PC-9 (cell line): ENCODE results near the gene ZBTB8B. TPM values are rescaled to one million over a fixed set of nuclear protein-coding genes. Genes with fewer than 3 reads are reported as not detected.
"Not testable (repeated sequence)": the region's sequence is repeated elsewhere in the genome, so short reads cannot be mapped to it uniquely, and the experiment has no call there.

ENCODE experiments used
- BruUV-seq: library from RNA; stranded (reverse); fragments of 400-500 nt; replicated peaks from 2 replicates; lab custom pipeline; 2021; lab: Mats Ljungman, UMichigan
- CTCF ChIA-PET: fragments of 300-600 bp; sonication (Branson Sonifier 250); formaldehyde crosslinking; loops from one replicate; lab custom pipeline; 2022; ENCODE audit warnings: antibody characterized with exemption; lab: Charles Lee
- POLR2A ChIA-PET: fragments of 300-600 bp; sonication (Branson Sonifier 250); formaldehyde crosslinking; loops from one replicate; lab custom pipeline; 2022; ENCODE audit warnings: antibody characterized with exemption; ENCODE audit not compliant: unreplicated experiment; lab: Charles Lee
- DNase-seq, 2 experiments: peaks; one replicate each; pipeline versions ENCODE4 v3.0.0 to v3.0.0-alpha.2; 2015 to 2022; ENCODE audit warnings: mixed read lengths in 1 of 2
- H2AFZ ChIP-seq: fragments of 200-600 bp; sonication (generic); 2 replicates; pipeline ENCODE4 v1.8.1; 2017; ENCODE audit warnings: antibody characterized with exemption
- H3F3A ChIP-seq: fragments of 200-600 bp; sonication (generic); 2 replicates; pipeline ENCODE4 v1.8.1; 2017; ENCODE audit warnings: antibody characterized with exemption, mild to moderate bottlenecking, low read depth; ENCODE audit not compliant: insufficient read depth
- H3K27ac ChIP-seq: fragments of 200-600 bp; sonication (generic); 2 replicates; pipeline ENCODE4 v1.6.1; 2016; ENCODE audit warnings: mixed run types
- H3K27me3 ChIP-seq: fragments of 200-600 bp; sonication (generic); 2 replicates; pipeline ENCODE4 v1.6.1; 2016; ENCODE audit warnings: low read depth, mixed run types; ENCODE audit not compliant: insufficient read depth
- H3K36me3 ChIP-seq: fragments of 200-600 bp; sonication (generic); 2 replicates; pipeline ENCODE4 v1.6.1; 2016; ENCODE audit warnings: low read depth, mixed run types
- H3K4me1 ChIP-seq: fragments of 200-600 bp; sonication (generic); replicated peaks from 2 replicates; pipeline ENCODE4 v1.6.1; 2016; ENCODE audit warnings: mixed run types; ENCODE audit not compliant: insufficient read depth
- H3K4me2 ChIP-seq: fragments of 200-600 bp; sonication (generic); 2 replicates; pipeline ENCODE4 v1.6.1; 2017; ENCODE audit warnings: mixed run types
- H3K4me3 ChIP-seq: fragments of 200-600 bp; sonication (generic); 2 replicates; pipeline ENCODE4 v1.6.1; 2016; ENCODE audit warnings: mixed run types
- H3K79me2 ChIP-seq: fragments of 200-600 bp; sonication (generic); 2 replicates; pipeline ENCODE4 v1.6.1; 2017; ENCODE audit warnings: low read depth, mixed run types
- H3K9me2 ChIP-seq: fragments of 200-600 bp; sonication (generic); 2 replicates; pipeline ENCODE4 v1.8.1; 2017; ENCODE audit warnings: mild to moderate bottlenecking; ENCODE audit not compliant: insufficient read depth
- H3K9me3 ChIP-seq: fragments of 200-600 bp; sonication (generic); 2 replicates; pipeline ENCODE4 v1.8.1; 2016; ENCODE audit warnings: low read depth; ENCODE audit not compliant: insufficient read depth
- H4K20me1 ChIP-seq: fragments of 200-600 bp; sonication (generic); 2 replicates; pipeline ENCODE4 v1.8.1; 2017; ENCODE audit not compliant: insufficient read depth
- CTCF ChIP-seq: fragments of 200-600 bp; sonication (generic); conservative IDR thresholded peaks from 2 replicates; pipeline ENCODE4 v1.6.1; 2017; ENCODE audit warnings: mixed run types, antibody characterized with exemption, mild to moderate bottlenecking, moderate library complexity
- EZH2 ChIP-seq: fragments of 200-600 bp; sonication (generic); IDR thresholded peaks from 2 replicates; pipeline ENCODE4 v1.8.0; 2017; ENCODE audit warnings: antibody characterized with exemption, low read depth
- intact Hi-C: fragments of 100-400 bp; cut with micrococcal nuclease; formaldehyde crosslinking; loops from one replicate; pipeline ENCODE4 v1.10.0; 2022; ENCODE audit not compliant: unreplicated experiment
- total RNA-seq: library from RNA; stranded (reverse); gene quantifications from 2 replicates; pipeline ENCODE4 v1.2.3, GENCODE V29; 2021

Gene ZBTB8B
- total RNA-seq, 1 experiment from 2014 or later: 0.09 TPM

GRCh38 chr1:32471695-32472362 lies 7.0 kb downstream of the ZBTB8B start:
- Histone ChIP-seq H3K4me2 (no peak overlapping the region), H3K36me3 (no peaks in the 10 kb centered on the region), H3K9me3 (no peaks in the 10 kb centered on the region), H4K20me1 (no peaks in the 10 kb centered on the region), H2AFZ (no peak overlapping the region), H3K4me1 (no peaks in the 10 kb centered on the region), H3K9me2 (no peaks in the 10 kb centered on the region), H3K79me2 (no peaks in the 10 kb centered on the region), H3K27me3 (peaks cover 26% of the 10 kb centered on the region), H3F3A (no peaks in the 10 kb centered on the region), H3K4me3 (no peak overlapping the region), H3K27ac (no peak overlapping the region)
- intact Hi-C loops: no loop called here
- TF ChIP-seq CTCF: no peak
- TF ChIP-seq EZH2: no peak
- no peak for DNase-seq
- no TSS peak for BruUV-seq
- ChIA-PET CTCF (no interaction called here), POLR2A (no interaction called here)

GRCh38 chr1:32472966-32473365 lies 8.1 kb downstream of the ZBTB8B start:
- not testable (repeated sequence) for H3K4me2 ChIP-seq, DNase-seq, BruUV-seq

GRCh38 chr1:32474954-32475353 lies 10.1 kb downstream of the ZBTB8B start:
- Histone ChIP-seq H3K4me1 (no peaks in the 10 kb centered on the region), H2AFZ (no peak overlapping the region), H3K4me3 (no peak overlapping the region), H3K9me2 (no peaks in the 10 kb centered on the region), H3K79me2 (no peaks in the 10 kb centered on the region), H3K27ac (no peak overlapping the region), H3K36me3 (no peaks in the 10 kb centered on the region), H3K27me3 (peaks cover 9% of the 10 kb centered on the region; the same call in 1 of the 2 replicates), H3K4me2 (no peak overlapping the region), H3K9me3 (no peaks in the 10 kb centered on the region), H4K20me1 (no peaks in the 10 kb centered on the region), H3F3A (no peaks in the 10 kb centered on the region)
- ChIA-PET CTCF (no interaction called here), POLR2A (no interaction called here)
- TF ChIP-seq CTCF (no peak), EZH2 (no peak)
- intact Hi-C loops: no loop called here
- no peak for DNase-seq
- BruUV-seq: no TSS peak

More at GRCh38 chr1:32472966-32473365, 8.1 kb downstream of the ZBTB8B start:
- H4K20me1 ChIP-seq, CTCF ChIA-PET, H3K9me3 ChIP-seq, H3K9me2 ChIP-seq, H3K4me3 ChIP-seq, H3K36me3 ChIP-seq, H3K79me2 ChIP-seq, H2AFZ ChIP-seq, H3K27ac ChIP-seq, H3K4me1 ChIP-seq, H3F3A ChIP-seq, intact Hi-C loops, POLR2A ChIA-PET: not testable (repeated sequence)
- H3K27me3 ChIP-seq: 0 out of 2 replicates have a peak, but pooled peaks cover 17% of the 10 kb centered on the region

- Histone ChIP-seq H3K36me3 (no peaks in the 10 kb centered on the region), H3K4me2 (no peak overlapping the region), H3K79me2 (no peaks in the 10 kb centered on the region), H3K27me3 (peaks cover 7% of the 10 kb centered on the region), H4K20me1 (no peaks in the 10 kb centered on the region), H2AFZ (no peak overlapping the region), H3F3A (no peaks in the 10 kb centered on the region), H3K27ac (no peak overlapping the region), H3K4me1 (no peaks in the 10 kb centered on the region), H3K9me3 (no peaks in the 10 kb centered on the region), H3K9me2 (no peaks in the 10 kb centered on the region), H3K4me3 (no peak overlapping the region)
- no peak for TF ChIP-seq EZH2
- no peak for TF ChIP-seq CTCF
- intact Hi-C loops: no loop called here
- CTCF ChIA-PET: no interaction called here
- no peak for DNase-seq
- no TSS peak for BruUV-seq
- POLR2A ChIA-PET: no interaction called here
Measured at GRCh38 chr1:32480003-32480402, 15.1 kb downstream of the ZBTB8B start.
